Measurements from ENCODE around the gene SIGLEC15.

Gene SIGLEC15

DNA sequence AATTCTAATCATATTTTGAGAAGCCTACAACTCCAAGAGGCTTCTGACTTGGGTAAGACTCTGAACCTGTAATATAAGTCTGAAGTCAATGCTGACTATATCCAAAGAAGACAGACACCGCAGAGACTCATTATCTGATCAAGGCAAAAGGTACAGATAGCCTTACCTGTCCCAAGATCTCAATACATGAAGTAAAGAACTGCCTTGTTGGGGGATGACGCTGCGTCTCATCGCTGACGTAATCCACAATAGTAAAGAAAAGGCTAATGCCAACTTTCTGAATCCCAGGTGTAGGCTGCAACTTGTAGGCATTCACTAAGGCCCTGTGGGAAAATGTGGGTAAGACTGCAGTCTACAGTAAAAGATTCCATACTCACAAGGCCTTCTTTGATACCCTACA, 62.1 kb downstream of the SIGLEC15 start:
- DNase-seq: no peak

DNA sequence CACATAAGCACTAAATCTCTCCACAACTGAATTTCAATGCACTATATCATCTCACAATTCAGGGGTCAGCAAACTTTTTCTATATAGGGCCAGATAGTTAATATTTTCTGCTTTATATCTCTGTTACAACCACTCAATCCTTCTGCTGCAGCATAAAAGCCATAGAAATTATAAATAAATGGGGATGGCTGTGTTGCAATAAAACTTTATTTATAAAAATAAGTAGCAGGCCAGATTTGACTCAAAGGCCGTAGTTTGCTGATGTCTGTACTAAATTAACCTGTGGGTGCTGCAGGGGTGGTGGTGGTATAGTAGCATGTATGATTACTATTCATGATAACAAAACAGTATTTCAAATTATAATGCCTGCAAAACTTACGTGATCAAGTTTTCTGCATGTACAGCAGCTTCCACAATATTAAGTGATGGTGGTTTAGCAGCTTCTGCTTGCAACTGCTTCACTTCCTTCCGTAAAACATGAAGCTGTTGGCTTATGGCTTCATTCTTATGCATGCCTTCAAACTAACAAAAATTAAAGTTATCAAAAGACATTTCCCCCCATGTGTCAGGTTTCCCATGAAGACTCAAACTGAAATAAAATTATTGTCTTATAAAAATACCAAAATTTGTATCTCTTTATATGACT, 64.1 kb downstream of the SIGLEC15 start:
- no peak for DNase-seq

DNA sequence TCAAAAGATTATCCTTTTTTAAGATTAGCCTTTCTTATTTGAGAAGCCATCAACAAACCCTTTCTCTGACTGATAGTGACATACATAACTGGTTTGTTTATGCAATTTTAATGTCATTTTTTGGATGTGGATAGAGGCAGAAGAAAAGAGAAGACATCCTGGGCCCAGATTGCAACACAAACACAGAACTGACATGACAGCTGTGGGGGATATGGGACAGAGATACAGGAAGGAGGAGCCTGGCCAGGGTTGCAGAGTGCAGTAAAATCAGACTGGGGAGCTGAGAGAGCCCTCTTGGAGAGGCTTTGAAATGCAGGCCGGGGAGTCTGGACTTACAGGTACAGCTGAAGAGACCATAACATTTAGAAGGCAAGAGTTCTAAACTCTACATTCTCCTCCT, 65.1 kb downstream of the SIGLEC15 start:
- no peak for DNase-seq

DNA sequence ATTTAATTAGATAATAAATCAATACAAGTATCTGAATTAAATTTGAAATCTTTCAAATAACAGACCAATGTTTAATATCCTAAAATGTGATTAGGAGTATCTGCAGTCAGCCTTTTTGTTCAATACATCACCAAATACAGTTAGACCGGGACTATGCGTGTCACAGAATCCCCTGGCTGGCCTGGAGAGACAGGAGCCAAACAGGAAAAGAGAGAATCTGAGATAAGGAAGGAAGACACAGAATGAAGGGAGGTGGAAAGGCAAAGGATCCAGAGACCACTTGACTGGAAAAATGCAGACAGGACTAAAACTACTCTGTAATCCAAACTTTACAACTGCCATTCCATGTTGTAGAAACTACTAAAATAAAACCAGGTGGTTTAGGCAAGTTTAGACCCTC, 66.3 kb downstream of the SIGLEC15 start:
- DNase-seq: no peak
